Measurements from ENCODE around the gene BCL2L11.

Gene BCL2L11

DNA sequence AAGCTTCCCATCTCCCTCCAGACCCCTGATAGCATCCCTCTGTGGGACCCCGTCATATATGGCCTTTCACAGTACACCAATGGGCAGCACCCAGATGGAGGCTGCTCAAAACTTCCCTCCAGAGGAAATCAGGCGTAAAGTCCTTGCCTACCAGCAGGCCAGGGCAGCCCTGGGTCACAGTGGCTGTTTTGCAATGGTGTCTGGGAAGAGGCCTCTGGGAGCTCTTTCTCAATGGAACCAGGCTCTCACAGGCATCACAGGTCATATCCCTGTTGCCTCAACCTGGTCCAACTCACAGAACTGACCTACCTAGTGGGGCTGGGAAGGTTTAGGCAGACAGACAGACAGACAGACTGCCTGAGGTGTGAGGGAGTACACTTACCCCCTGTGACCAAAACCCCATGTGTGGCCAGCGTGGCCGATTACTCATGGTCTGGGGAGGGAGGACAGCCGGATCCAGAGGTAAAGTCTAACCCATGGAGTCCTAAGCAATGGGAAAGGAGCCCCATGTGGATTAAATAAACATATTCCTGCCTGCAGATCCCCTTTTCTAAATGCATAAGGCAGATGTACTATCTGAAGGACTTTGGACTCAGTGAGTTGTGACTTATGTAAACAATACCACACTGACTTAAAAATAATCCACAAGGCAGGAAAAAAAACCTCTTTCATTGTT, 58.2 kb downstream of the BCL2L11 start:
- no peak overlapping the region for H3K4me3 ChIP-seq (ENCODE audit: low read depth, low read length)
- TF ChIP-seq, protein P1, sequence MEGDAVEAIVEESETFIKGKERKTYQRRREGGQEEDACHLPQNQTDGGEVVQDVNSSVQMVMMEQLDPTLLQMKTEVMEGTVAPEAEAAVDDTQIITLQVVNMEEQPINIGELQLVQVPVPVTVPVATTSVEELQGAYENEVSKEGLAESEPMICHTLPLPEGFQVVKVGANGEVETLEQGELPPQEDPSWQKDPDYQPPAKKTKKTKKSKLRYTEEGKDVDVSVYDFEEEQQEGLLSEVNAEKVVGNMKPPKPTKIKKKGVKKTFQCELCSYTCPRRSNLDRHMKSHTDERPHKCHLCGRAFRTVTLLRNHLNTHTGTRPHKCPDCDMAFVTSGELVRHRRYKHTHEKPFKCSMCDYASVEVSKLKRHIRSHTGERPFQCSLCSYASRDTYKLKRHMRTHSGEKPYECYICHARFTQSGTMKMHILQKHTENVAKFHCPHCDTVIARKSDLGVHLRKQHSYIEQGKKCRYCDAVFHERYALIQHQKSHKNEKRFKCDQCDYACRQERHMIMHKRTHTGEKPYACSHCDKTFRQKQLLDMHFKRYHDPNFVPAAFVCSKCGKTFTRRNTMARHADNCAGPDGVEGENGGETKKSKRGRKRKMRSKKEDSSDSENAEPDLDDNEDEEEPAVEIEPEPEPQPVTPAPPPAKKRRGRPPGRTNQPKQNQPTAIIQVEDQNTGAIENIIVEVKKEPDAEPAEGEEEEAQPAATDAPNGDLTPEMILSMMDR (IDR thresholded peaks at IDR 0.05; ENCODE audit: insufficient read depth, low read depth, low read length, missing control alignments), result no peak
- DNase-seq (ENCODE audit: low read depth), result no peak

DNA sequence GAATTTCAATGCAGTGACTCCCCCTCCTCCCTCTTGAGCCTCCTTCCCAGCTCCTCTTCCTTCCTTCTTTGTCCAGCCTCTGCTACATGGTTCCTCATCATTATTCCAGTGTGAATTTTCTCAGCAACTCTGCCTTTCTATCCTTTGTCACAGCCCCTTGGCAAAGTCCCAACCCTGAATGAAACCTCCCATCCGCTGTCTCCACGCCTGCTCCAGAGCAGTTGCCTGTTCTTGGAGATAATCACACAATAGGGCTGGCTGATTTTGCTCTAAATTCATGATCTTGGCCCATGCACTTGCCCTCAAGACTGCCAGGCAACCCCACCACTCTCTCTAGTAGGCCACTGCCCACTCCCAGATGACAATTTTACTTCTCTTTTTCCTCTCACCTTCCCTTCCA, 61.4 kb downstream of the BCL2L11 start:
- TF ChIP-seq, protein P1 (IDR thresholded peaks at IDR 0.05; ENCODE audit: insufficient read depth, low read depth, low read length, missing control alignments), result no peak
- no peak for DNase-seq (ENCODE audit: low read depth)
- H3K4me3 ChIP-seq (ENCODE audit: low read depth, low read length), result no peak overlapping the region

DNA sequence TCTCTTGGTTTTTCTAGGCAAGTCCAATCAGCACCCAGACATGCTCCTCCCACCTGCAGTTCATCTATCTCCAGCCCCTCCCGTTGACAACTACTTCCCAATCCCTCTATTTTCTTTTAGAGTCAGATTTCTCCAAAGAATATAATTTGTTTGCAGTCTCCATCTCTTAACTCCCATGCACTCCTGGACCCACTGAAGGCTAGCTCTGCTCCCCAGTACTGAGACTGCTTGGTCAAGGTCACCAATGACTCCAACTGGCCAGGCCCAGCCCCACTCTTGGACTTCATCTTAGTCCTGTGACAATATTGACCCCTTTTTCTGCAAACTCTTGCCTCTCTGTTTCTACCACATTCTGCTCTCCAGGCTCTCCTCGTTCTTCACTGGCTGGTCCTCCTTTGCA, 62.0 kb downstream of the BCL2L11 start:
- no peak overlapping the region for H3K4me3 ChIP-seq (ENCODE audit: low read depth, low read length)
- DNase-seq (ENCODE audit: low read depth), result no peak
- TF ChIP-seq, protein P1 (IDR thresholded peaks at IDR 0.05; ENCODE audit: insufficient read depth, low read depth, low read length, missing control alignments), result no peak

DNA sequence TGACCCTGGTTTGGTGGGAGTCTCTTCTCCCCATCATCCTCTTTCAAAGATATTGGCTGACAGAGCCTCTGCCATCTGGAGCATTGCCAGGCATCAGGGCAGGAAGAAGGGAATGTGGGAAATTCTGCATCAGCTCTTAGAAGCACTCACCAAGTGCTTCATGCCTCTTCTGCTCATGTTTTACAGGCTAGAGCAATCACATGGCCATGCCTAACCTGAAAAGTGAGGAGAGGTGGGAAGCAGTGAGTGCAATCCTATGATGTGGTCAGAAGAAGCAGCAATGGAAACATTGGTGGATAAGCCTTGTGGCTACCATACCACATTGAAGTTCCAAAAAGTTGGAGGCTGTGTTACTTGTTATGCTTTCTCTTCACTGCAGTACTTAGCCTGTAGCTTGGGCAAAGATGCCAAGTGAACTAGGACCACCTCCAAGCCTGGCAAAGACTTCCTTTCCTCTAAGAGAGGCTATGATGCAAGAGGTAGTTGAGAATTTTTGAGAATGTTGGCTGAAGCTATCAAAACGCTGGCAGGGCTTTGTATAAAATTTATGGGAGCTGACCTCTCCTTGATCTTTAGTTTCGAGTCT, 64.1 kb downstream of the BCL2L11 start:
- TF ChIP-seq, protein P1 (IDR thresholded peaks at IDR 0.05; ENCODE audit: insufficient read depth, low read depth, low read length, missing control alignments), result no peak
- no peak for DNase-seq (ENCODE audit: low read depth)
- no peak overlapping the region for H3K4me3 ChIP-seq (ENCODE audit: low read depth, low read length)

DNA sequence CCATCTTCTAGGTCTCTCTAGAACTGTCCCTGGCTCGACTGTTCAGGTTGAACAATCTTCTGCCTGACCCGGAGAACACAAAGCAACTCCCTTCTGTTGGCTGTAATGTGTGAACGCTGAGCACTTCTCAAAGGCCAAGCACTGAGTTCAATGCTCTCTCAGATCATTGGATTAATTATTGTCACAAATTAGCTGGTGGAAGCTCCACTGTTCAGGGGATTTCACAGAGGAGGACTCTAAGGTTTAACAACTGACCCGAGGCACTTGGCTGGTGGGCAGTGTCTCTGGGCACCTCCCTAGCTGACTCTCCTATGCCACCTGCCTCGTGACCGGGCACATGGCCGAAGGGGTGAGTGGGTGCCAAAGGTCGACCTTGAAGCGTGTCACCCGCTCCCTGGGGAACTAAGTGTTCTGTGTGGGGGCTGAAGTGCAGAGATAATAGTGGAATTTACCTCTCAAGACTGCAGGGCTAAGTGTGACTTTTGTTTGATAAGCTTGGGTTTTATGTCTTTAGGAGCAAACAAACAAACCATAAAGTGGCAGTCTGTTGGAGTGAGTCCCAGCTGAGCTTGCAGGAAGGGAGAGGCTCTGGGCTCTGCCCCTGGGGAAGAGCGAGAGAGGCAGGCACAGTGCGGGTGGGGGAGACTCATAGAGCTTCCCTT, 64.8 kb downstream of the BCL2L11 start:
- no peak for DNase-seq (ENCODE audit: low read depth)
- no peak overlapping the region for H3K4me3 ChIP-seq (ENCODE audit: low read depth, low read length)
- TF ChIP-seq, protein P1 (IDR thresholded peaks at IDR 0.05; ENCODE audit: insufficient read depth, low read depth, low read length, missing control alignments), result no peak

DNA sequence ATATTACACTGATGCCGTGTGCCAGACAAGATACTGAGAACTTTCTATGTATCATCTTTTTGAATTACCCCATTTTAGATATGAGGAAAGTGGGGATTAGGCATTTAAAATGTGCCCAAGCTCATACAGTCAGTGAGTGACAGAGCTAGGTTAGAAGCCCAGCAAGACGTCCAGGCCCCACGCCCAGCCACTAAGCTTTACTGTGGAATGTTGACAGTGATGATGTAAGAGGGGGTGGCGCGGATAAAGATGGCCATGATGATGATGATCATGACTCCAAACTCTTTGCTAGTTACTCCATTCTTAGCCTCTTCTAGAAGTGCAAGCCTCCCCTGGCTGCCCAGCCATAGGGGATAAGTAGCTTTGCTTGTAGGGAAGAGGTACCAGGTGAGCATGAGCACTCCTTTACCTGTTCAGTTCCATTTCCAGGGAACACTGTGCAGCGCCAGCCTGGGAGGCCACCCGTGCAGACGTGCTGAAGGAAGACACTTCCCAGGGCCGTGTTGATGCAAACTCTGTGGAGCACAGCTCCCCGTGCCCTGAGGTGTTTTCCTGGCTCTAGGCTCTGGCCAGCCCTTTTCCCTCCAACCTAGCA, 65.5 kb downstream of the BCL2L11 start:
- no peak for DNase-seq (ENCODE audit: low read depth)
- TF ChIP-seq, protein P1 (IDR thresholded peaks at IDR 0.05; ENCODE audit: insufficient read depth, low read depth, low read length, missing control alignments), result no peak
- H3K4me3 ChIP-seq (ENCODE audit: low read depth, low read length), result no peak overlapping the region

Data from GM12865 (cell line).